HG03060 (cell line): ENCODE data around the gene VWA5B1.
"Not testable (repeated sequence)": the region's sequence is repeated elsewhere in the genome, so short reads cannot be mapped to it uniquely, and the experiment has no call there.

Experiments
- ATAC-seq: cut with Tn5 transposase; IDR thresholded peaks from one replicate; pipeline ENCODE4 v1.9.1; 2021; ENCODE audit warnings: low read depth, moderate number of reproducible peaks; ENCODE audit not compliant: unreplicated experiment

The VWA5B1 gene

GRCh38 chr1:20278692-20279130, 12.0 kb upstream of the VWA5B1 start:
- no peak for ATAC-seq

- no peak for ATAC-seq
Observed at GRCh38 chr1:20279509-20279908, 11.2 kb upstream of the VWA5B1 start.

- no peak for ATAC-seq
Observed at GRCh38 chr1:20280341-20280740, 10.3 kb upstream of the VWA5B1 start.

GRCh38 chr1:20280906-20281305, 9.8 kb upstream of the VWA5B1 start:
- no peak for ATAC-seq

- no peak for ATAC-seq
Observed at GRCh38 chr1:20281801-20282200, 8.9 kb upstream of the VWA5B1 start.

- ATAC-seq = no peak
Observed at GRCh38 chr1:20282533-20282932, 8.1 kb upstream of the VWA5B1 start.

- no peak for ATAC-seq
Observed at GRCh38 chr1:20284046-20284445, 6.6 kb upstream of the VWA5B1 start.

- no peak for ATAC-seq
Observed at GRCh38 chr1:20284625-20285024, 6.0 kb upstream of the VWA5B1 start.

GRCh38 chr1:20285510-20285909, 5.2 kb upstream of the VWA5B1 start:
- ATAC-seq = no peak

- not testable (repeated sequence) for ATAC-seq
Observed at GRCh38 chr1:20287696-20288095, 3.0 kb upstream of the VWA5B1 start.

- ATAC-seq = no peak
Observed at GRCh38 chr1:20291645-20292084, 990 bp downstream of the VWA5B1 start.

- ATAC-seq = no peak
Observed at GRCh38 chr1:20298626-20299025, 8.0 kb downstream of the VWA5B1 start.

GRCh38 chr1:20301463-20302107, 10.9 kb downstream of the VWA5B1 start:
- no peak for ATAC-seq

GRCh38 chr1:20302108-20302471, 11.4 kb downstream of the VWA5B1 start:
- ATAC-seq = no peak

GRCh38 chr1:20307026-20307425, 16.4 kb downstream of the VWA5B1 start:
- no peak for ATAC-seq

GRCh38 chr1:20308569-20308968, 17.9 kb downstream of the VWA5B1 start:
- no peak for ATAC-seq

- no peak for ATAC-seq
Observed at GRCh38 chr1:20311289-20311688, 20.6 kb downstream of the VWA5B1 start.

GRCh38 chr1:20312310-20312709, 21.6 kb downstream of the VWA5B1 start:
- ATAC-seq = no peak

GRCh38 chr1:20312818-20313217, 22.1 kb downstream of the VWA5B1 start:
- no peak for ATAC-seq

GRCh38 chr1:20317471-20317870, 26.8 kb downstream of the VWA5B1 start:
- ATAC-seq = no peak

GRCh38 chr1:20318521-20318920, 27.8 kb downstream of the VWA5B1 start:
- ATAC-seq = no peak

- ATAC-seq = no peak
Observed at GRCh38 chr1:20318971-20319370, 28.3 kb downstream of the VWA5B1 start.
